Spleen (tissue), 7 donors: ENCODE data around the gene YAP1.

ENCODE experiments used
- POLR2A ChIP-seq, 3 donors: fragments of 450-650 bp; IDR thresholded peaks; one replicate each; pipeline ENCODE4 v1.5.1; 2017; ENCODE audit warnings: antibody characterized with exemption in 3 of 3, mild to moderate bottlenecking in 1 of 3
- POLR2AphosphoS5 ChIP-seq, 3 donors: sonication (generic); formaldehyde crosslinking; IDR thresholded peaks; one replicate each; pipeline ENCODE4 v1.5.1; 2017; ENCODE audit warnings: antibody characterized with exemption in 3 of 3
- TF ChIP-seq, protein P1 (sequence below), 11 experiments: fragments of 200-600 bp in 7 of 11; fragments of 450-650 bp in 4 of 11; sonication (generic) in 4 of 11; IDR thresholded peaks in 8 of 11; conservative IDR thresholded peaks in 3 of 11; 1 replicate in 7 of 11; 2 replicates in 4 of 11; pipeline versions ENCODE4 v1.4.0 to v1.8.0; 2016 to 2021; ENCODE audit warnings: antibody characterized with exemption in 11 of 11, inconsistent platforms in 4 of 11, mild to moderate bottlenecking in 1 of 11
- donor health status: DM: no; HTN: no; CAD: no; lungs with moderate emphysema.
- donor health status: DM: no; HTN: no; CAD: no.
- donor health status: DM: no; HTN: no; CAD: no.

DNA sequence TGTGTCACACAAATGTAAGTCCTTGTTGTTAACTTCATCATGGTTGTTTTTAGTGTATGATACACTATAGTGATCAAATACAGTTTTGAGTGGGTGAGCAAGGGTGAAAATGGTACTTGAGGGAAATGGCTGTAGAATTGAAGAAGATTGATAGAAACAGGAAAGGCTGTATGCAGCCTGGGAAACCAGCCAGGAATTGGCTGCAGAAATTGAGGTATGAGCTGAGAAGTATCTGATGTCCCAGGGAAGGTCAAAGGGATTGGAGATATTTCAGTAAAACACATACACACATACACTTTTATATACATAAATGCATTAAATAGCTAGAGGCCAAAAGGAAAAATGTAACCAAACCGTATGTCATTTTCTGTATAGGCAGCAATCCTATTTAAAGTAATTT, 13.1 kb upstream of the YAP1 start:
- TF ChIP-seq, protein P1, sequence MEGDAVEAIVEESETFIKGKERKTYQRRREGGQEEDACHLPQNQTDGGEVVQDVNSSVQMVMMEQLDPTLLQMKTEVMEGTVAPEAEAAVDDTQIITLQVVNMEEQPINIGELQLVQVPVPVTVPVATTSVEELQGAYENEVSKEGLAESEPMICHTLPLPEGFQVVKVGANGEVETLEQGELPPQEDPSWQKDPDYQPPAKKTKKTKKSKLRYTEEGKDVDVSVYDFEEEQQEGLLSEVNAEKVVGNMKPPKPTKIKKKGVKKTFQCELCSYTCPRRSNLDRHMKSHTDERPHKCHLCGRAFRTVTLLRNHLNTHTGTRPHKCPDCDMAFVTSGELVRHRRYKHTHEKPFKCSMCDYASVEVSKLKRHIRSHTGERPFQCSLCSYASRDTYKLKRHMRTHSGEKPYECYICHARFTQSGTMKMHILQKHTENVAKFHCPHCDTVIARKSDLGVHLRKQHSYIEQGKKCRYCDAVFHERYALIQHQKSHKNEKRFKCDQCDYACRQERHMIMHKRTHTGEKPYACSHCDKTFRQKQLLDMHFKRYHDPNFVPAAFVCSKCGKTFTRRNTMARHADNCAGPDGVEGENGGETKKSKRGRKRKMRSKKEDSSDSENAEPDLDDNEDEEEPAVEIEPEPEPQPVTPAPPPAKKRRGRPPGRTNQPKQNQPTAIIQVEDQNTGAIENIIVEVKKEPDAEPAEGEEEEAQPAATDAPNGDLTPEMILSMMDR (IDR thresholded peaks at IDR 0.05 in 8 of 11, conservative IDR thresholded peaks at IDR 0.05 in 3 of 11), result no peak
- TF ChIP-seq POLR2A (IDR thresholded peaks at IDR 0.05), result no peak
- no peak for TF ChIP-seq POLR2AphosphoS5 (IDR thresholded peaks at IDR 0.05)
